GM19395 (cell line): ENCODE measurements around the gene SLC25A21.

Experiments used
- ATAC-seq: cut with Tn5 transposase; IDR thresholded peaks from one replicate; pipeline ENCODE4 v1.9.1; 2021; ENCODE audit warnings: mild to moderate bottlenecking, moderate library complexity; ENCODE audit not compliant: unreplicated experiment

Gene SLC25A21

DNA sequence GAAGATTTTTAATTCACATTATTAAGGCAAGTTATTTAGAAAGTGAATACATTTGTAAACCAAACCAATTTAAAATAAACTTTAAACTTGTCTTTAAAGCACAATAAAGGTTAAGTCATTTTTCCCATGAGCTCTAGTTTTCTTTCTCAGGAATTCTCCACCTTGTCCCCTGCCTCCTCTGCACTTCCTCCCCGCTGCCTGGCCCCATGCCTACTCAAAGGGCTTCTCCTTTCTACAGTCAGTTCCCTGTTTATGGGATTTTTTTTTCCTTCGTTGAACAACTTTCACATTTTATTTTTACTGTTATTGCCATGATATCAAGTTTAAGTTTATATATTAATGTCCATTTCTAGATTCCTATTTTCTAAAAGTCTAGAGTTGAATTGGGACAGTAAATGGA, 223.0 kb downstream of the SLC25A21 start:
- no peak for ATAC-seq

DNA sequence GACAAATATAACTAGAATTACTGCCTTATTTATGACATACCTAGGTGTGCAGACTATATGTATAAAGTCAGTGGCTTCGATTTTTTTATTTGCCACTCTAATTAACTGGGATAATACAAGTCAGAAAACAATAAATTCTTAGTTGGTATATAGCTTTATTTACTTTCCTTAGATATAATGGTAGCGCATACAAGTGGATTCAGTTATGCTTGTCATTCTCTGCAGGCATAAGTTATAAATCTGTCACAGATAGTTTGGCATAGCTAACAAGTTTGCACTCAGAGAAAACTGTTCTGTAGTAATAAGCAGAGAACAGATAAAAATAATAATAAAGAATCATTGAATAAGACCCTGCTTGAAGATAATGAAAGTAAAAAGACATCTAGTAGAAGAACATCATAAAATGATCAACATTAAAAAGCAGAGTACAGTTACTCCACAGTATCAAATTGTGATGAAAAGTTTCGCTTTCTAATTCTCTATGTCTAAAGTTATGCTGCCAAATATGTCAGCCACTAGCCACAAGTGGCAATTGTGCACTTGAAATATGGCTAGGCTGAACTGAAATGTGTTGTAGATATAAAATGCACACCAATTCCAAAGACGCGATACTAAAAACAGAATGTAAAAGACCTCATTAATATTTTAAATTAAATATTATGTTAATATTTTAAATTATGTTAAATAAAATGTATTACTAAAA, 224.1 kb downstream of the SLC25A21 start:
- ATAC-seq = no peak

DNA sequence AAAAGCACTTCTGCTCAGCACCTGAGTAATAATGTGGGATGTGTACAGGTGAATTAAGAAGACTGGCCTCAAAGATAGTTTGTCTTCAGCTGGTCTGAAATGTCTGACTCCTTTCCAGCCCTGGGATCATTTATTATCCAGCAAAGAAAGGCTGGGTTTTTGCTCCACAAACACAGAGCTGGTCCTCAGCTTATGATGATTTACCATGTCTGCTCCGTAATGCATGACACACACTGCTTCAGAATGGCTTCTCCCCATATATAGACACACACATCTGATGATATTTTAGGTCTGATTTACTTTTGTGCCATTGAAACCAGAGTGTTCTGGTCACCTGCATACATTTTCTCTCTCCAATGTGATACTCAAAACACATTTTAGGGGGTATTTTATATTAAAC, 225.0 kb downstream of the SLC25A21 start:
- no peak for ATAC-seq

DNA sequence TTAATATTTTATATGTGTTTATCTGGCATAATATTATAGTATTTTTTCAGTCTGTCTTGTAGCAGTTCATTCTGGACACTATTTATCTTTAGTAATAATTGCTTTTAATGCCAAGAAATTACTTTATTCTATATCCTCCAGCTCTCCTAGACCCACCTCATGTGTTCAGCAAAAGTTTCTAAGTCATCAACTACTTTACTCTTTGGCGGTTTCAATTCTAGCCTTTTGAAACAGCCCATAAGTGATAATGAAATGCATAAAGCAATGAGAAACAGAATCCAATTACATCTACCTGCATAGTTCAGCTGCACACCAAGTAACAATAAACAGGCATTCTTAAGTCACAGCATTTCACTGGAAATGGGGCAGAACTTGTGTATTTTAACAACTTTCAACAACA, 225.5 kb downstream of the SLC25A21 start:
- ATAC-seq = no peak

DNA sequence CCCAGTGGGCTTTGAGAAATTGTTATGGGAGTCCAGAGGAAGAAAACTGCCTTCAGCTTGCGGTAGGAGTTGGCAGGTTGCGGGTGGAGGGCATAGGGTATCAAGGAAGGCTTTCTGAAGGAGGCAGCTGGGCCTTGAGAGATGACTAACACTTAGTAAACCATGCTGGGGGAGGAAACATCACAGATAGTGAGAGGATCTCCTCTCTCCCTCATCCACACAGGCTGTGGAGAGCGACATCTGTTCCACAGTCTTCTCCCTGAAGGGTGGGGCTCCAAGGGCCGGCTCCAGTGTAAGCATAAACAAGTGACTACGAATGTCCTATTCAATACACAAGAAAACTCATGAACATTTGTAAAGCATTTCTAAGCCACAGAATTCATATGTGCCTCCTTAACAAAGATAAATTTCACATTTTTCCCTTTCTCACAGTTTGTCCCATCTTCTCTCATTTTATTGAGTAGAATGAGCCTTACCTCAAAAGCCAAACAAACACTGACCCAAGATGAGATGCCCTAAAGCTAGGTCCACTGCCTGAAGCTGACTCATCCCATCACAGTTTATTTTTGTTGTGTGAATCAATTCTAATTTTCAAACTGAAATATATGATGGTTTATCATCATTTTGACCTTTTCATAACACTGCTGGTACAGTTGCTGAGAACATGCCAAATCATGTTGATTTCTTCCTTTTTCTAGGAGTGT, 227.9 kb downstream of the SLC25A21 start:
- no peak for ATAC-seq

DNA sequence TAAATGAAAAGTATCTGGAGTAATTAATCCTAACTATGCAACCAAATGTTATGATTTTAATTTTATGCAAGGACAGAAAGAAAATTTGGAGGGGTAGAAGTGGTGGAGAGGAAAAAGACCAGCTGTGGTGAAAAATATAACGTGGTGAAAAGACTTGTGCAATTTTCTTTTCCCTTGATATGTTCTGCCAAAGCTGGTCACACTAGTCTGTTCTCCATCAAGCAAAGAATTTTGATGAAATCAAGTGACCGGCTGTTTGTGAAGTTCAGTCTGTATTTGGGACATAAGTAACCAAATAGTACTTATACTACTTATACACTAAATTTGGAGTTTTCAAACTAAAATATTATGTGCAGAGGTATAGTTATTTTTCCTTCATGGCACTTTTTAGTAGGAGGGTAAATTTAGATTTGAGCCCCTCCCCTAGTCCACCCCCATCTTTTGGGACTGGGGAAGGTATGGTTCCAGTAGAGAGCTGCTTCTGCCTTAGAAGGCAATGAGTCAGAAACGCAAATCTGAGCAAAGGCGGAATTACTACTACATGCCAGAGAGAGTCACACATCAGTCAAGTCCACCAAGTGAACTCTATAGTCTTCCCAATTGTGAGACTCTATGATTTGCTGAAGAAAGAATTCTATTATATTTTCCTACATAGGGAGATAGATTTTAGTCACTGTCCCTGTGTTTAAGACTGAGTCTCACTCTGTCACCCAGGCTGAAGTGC, 229.7 kb downstream of the SLC25A21 start:
- ATAC-seq = peak; percentile 23

DNA sequence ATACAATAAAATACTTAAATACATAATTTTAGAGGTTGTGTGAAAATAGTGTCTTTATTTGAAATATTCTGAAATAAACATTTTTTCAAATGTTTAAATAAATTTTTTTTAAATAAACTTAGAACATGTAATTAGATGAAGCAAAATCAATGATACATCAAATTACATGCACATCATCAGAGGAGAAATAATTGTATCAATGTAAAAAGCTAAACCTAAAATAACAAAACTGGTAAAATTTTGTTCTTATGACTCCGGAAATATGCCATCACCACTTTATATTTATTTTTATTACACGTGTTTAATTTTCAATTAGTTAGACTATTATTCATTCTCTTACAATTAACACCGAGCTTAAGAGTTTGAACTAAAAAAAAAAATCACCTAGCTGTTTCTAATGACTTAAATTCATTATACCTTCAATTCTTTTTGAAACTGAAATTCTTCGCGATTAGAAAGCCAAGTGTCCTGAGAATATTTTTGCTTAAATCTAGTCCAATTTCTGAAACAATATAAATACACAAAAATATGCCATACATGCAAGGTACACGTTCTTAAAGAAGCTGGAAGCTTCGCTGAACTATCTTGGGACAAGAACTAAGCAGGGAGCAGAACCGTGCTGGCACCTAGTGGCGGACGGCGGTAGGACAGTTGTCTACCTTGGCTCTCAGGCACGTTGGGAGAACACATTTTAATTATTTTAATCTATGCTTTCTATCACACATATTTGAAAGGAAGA, 230.5 kb downstream of the SLC25A21 start:
- peak; percentile 95 for ATAC-seq

DNA sequence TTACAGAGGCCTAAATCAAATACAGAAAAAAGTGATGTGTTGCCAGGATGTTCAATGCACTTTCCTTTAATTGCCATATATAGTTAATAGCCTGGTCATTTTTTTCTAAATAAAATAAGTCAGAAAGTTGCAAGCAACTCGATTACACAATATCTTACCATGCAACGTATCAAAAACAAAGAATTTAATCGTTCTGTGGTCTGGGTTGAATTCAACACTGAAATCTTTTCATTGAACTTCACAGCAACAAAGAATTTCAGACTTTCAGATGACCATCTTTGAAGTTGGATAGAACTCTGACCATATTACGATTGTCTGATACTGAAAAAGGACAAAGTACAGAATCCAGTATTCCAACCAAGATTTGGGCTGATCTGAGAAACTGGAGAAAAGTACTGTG, 231.9 kb downstream of the SLC25A21 start:
- no peak for ATAC-seq

DNA sequence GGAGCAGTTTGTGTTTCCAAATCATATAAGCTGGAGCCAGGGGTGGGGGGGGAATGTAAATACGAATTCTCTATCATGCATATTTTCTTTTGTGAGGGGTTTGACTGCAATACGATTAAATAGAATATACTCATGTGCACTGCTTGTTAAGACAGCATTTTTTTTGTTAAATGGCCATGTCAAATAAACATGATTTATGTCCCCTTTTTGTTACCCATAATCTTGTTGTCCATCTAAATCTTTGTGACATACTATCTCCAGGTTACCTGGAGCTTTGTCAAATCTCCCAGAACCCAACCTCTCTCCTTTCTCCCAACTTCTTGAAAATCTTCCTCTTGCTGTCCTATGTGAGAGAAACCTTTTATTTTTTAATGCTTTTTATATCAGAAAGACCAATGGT, 233.1 kb downstream of the SLC25A21 start:
- no peak for ATAC-seq

DNA sequence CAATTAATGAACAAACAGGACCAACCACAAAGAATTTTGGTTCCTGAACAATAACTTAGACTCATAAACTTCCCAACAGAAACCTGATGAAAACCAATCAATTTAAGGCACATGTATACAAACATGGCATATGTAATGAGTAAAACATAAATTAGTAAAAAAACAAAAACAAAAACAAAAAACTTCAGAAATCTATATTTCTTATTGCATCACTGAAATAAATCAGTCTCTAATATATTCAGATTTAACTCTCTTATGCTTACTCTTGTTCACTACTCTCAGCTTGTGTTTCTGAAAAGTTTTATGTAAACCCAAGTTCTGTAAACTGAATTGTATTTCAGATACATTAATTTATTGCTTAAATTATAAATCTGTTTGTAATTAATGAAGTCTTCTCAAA, 233.7 kb downstream of the SLC25A21 start:
- no peak for ATAC-seq

DNA sequence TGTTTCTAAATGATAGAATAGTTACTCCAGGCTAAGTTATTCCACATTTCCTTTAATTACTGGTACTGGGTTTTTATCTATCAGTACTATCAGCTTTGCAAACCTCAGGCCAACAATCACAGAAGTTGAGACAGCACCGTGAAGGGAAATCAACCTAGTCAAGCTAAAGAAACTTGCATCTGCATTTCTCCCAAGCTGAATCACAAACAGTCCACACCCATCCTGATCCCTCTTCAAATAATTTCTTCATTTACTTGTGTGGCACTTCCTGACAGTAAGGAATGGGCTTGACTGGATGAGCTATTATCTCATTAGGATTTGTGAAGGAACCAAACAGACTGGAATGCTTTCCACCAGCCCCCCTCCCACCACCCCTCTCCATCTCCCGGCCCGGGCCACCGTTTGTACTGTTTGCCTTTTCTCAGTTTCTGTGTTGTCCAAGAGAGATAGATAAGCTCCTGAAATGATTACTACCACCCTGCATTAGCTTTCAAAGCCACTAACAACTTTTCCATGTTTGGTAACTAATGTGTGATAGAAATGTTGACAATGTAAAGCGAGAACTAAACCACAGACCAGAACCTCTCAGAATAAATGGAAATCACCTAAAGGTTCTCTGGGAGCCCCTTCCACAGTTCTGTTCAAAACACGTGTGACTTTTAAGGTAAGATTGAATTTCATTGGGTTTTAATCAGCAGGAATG, 236.3 kb downstream of the SLC25A21 start:
- ATAC-seq = no peak

DNA sequence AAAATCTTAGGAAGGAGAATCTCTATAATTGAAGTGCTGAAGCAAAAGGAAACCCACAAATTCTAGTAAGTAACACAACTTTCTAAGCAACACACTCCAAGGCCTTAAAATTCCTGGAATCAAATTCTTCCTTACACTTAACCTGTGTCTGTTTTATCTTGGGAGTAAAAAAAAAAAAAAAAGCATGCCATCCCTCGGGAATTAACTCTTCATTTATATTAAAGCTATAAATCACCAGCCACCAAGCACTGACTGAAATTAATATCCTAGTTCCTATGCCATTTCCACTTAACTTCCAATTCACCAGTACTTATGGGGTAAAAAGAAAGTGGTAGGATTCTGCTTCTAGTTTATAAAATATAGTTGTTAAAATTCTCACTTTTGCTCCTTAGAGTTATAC, 238.1 kb downstream of the SLC25A21 start:
- no peak for ATAC-seq

DNA sequence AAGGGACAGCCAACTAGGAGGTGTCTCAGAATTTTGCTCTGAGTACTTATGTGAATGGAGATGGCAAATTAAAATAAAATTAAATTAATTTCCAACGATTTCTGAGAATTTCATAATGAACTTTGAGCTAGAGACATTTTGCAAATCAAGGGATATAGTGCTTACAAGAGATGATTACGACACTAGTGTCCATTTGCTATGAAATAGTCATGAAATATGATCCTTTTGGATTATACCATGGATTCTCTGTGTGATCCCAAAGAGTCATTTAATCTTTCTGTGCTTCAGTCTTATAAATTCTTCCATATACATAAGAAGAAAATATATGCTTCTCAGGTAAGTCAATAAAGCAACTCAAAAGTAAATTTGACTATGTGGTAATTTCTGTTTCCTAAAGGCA, 240.6 kb downstream of the SLC25A21 start:
- ATAC-seq = no peak

DNA sequence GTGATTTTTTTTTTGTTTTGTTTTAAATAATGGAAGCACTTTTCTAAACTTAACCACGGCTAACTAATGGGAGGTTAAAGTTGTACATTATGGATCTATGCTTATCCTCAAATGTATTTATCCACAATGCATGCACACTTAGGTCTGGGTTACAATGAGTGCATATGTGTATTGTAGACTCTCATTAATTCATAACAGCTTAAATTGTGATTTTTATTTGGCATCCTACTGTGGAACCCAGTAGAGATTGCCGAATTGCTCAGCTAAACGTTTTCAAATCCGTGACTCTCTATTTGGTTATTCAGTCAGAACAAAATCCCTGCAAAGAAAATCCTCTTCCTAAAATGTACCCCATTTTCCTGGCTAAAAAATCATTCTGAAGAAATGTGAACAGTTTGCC, 244.0 kb downstream of the SLC25A21 start:
- no peak for ATAC-seq

DNA sequence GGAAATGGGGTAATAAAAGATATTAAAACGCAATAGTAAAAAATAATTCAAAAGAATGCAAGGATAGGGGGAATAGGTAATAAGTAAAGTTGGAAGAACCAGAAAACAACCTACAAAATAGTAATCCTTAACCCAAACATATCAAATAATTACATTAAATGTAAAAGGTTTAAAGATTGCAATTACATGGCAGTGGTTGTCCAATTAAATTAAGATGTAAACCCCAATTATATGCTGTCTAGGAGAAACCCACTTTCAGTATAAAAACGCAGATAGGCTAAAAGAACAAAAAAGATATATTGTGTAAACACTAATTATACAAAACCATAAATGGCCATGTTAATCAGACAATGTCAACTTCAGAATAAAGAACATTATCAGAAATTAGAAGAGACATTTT, 247.3 kb downstream of the SLC25A21 start:
- no peak for ATAC-seq

DNA sequence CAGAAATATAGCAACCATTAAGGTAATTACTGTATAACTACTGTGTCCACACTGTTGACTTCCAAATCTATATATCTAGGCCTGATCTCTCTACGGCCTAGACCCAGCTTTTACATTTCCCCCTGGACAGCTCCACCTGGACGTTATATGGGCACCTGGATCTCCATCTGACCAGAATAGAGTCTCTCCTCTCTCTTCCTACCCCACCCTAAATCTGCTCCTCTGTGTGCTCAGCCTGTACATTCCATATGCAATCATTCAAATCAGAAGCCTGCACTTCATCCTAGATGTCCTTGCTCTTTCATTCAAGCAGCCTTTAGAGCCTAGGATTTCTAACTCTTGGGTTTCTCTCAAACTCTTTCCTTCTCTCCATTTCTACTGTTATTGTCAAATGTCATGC, 255.7 kb downstream of the SLC25A21 start:
- no peak for ATAC-seq

DNA sequence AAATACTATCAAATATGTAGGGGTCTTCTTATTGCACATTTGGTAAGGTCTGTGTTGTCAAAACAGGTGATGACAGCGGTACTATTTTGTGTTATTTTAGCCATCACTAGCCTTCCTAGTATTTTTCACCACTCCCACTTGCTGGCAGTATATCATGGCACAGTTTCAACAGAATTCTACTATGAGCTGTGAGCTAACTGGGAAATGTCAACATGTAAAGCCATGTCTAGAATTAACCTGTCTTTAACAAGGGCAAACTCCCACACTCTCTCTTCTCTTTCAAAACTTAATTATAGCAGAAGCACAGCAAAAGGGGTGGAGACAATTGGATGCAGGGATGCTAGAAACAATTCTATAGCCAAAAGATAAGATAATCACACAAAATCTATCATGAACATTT, 257.3 kb downstream of the SLC25A21 start:
- no peak for ATAC-seq

DNA sequence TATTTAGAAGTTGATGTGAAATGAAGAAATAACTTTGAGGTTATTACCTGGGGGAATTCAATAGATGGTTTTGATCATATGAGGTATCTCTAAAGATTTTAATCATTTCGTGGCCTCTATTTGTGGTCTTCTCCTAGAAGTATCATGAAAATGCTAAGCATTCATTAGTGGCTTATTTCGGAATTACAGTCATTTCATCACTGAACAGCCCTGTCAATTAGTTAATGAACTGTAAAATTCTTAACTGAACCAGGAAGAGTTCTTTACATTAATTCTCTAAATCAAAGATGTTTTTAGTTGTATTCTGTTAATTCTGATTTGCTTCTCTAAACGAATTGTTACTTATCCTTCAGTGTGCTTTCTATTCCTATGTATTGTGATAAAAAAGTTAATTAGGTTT, 261.8 kb downstream of the SLC25A21 start:
- no peak for ATAC-seq

DNA sequence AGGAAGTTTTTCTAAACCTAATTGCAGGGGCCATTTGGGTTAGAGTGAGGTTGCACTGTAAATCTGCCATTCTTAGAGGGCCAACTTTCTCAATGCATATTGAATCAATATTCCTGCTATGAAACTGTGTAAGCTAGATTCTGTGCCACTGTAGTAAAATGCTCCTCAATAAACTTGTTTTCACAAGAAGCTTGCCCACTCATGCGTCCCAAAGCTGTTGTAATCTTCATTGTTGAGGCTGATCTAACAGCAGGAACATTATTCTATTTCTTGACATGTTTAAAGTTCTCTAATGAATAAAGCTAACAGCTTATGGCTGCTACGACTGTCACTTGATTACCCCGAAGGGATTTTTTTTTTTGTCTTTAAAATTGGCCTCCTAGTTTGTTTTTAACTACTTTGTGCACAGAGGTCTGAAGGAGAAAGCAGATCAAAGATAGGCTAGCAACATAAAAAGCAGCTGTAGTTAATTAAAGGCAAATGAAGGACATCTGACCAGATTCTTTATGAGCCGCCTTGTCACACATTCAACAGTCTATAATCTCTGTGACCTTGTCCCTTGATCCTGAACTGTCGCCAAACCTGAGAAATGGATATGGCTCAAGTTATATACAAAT, 267.0 kb downstream of the SLC25A21 start:
- no peak for ATAC-seq

DNA sequence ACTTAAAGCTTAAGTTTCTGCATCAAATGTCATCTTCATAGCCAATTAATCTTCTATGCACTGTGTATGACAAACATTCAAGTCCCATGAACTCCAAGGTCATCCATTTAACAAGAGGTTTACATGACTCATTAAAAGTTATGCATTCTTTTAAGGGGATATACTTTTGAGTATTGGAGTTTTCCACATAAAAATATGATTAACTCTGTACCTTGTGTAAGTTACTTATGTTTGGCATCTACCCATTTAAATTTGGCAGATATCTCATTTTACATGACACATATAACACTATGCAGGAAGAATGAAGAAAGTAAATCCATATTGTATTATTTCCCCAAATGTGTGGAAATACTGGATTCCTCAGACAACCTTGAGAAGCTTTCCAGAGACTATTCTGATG, 270.5 kb downstream of the SLC25A21 start:
- no peak for ATAC-seq
